Testis (tissue), 3 donors: ENCODE measurements around the gene GRIK5. TPM values are rescaled to one million over a fixed set of nuclear protein-coding genes. Genes with fewer than 3 reads are reported as not detected.

Source experiments
- DNase-seq: peaks from one replicate; pipeline ENCODE4 v3.0.0-alpha.2; 2019
- H3K27ac ChIP-seq, 2 donors: fragments of 200-600 bp; sonication (generic); one replicate each; pipeline ENCODE4 v1.5.1; 2019
- H3K27me3 ChIP-seq: fragments of 200-600 bp; sonication (generic); one replicate; pipeline ENCODE4 v1.5.1; 2019
- H3K36me3 ChIP-seq: fragments of 200-600 bp; sonication (generic); one replicate; pipeline ENCODE4 v1.5.1; 2017; ENCODE audit warnings: low read depth; ENCODE audit errors: missing control alignments
- H3K4me1 ChIP-seq: fragments of 200-600 bp; sonication (generic); one replicate; pipeline ENCODE4 v1.5.1; 2019
- H3K4me3 ChIP-seq, 2 donors: fragments of 200-600 bp; sonication (generic); one replicate each; pipeline ENCODE4 v1.5.1; 2017 to 2019
- H3K9me3 ChIP-seq: fragments of 200-600 bp; sonication (generic); one replicate; pipeline ENCODE4 v1.5.1; 2017
- CTCF ChIP-seq, 3 experiments: fragments of 450-650 bp in 2 of 3; fragments of 200-600 bp in 1 of 3; sonication (generic) in 1 of 3; IDR thresholded peaks; one replicate each; pipeline ENCODE4 v1.5.1; 2016 to 2019; ENCODE audit warnings: antibody characterized with exemption in 3 of 3, mild to moderate bottlenecking in 2 of 3, moderate library complexity in 1 of 3
- POLR2A ChIP-seq: fragments of 450-650 bp; IDR thresholded peaks from one replicate; pipeline ENCODE4 v1.6.1; 2017; ENCODE audit warnings: antibody characterized with exemption, mild to moderate bottlenecking, moderate library complexity
- WGBS, 2 donors: methylation state at CpG; one replicate each; pipeline ENCODE4 v1.1.5; 2018; 5-methylcytosine and 5-hydroxymethylcytosine counted together
- intact Hi-C: fragments of 100-400 bp; cut with DNase I; formaldehyde crosslinking; loops from one replicate; pipeline ENCODE4 v1.15.1; 2023; ENCODE audit warnings: low total_unique reads
- polyA plus RNA-seq: library from polyadenylated mRNA; stranded (reverse); fragments of 350-450 nt; fragmentation: Illumina TruSeq; extraction: RNeasy Lipid Tissue Mini Kit (QIAGEN cat#74804); gene quantifications from one replicate; pipeline ENCODE4 v1.2.3, GENCODE V29; 2014; ENCODE audit warnings: low read depth, low replicate concordance; ENCODE audit not compliant: insufficient read depth
- total RNA-seq, 2 donors: library from RNA; depleted of rRNA; stranded (reverse); fragments of >200 nt; gene quantifications; one replicate each; pipeline ENCODE4 v1.2.3, GENCODE V29; 2016

Gene GRIK5
- total and polyA plus RNA-seq, 3 donors from 2014 or later = 31.7 to 87.4 (median 43.8) TPM

- no peak overlapping the region for H3K27ac ChIP-seq
- intact Hi-C loops = no loop called here
- no peaks in the 10 kb centered on the region for H3K9me3 ChIP-seq
- peak overlapping the region in 1 of 2 donors; percentile 43 for H3K4me3 ChIP-seq
- H3K27me3 ChIP-seq = no peaks in the 10 kb centered on the region
- TF ChIP-seq POLR2A = no peak
- no peak for TF ChIP-seq CTCF (IDR thresholded peaks at IDR 0.05)
- WGBS, 2 donors = 50 to 78% methylated on average over 3 to 36 of the region's 36 CpGs
- H3K4me1 ChIP-seq = no peaks in the 10 kb centered on the region
- no peaks in the 10 kb centered on the region for H3K36me3 ChIP-seq
- no peak for DNase-seq
Measured at GRCh38 chr19:42095142-42095813, 25.3 kb upstream of the GRIK5 start.

GRCh38 chr19:42093926-42094325 is 23.9 kb upstream of the GRIK5 start:
- Histone ChIP-seq H3K27ac (no peak overlapping the region), H3K4me1 (no peaks in the 10 kb centered on the region), H3K27me3 (no peaks in the 10 kb centered on the region), H3K9me3 (no peaks in the 10 kb centered on the region), H3K36me3 (no peaks in the 10 kb centered on the region), H3K4me3 (no peak overlapping the region)
- TF ChIP-seq CTCF (IDR thresholded peaks at IDR 0.05) = no peak
- TF ChIP-seq POLR2A = no peak
- WGBS, 2 donors = 69 to 74% methylated on average over 4 of the region's 4 CpGs
- DNase-seq = no peak
- intact Hi-C loops = no loop called here

GRCh38 chr19:42093505-42093904 is 23.5 kb upstream of the GRIK5 start:
- intact Hi-C loops = no loop called here
- no peak overlapping the region for H3K27ac ChIP-seq
- DNase-seq = no peak
- H3K4me1 ChIP-seq = no peaks in the 10 kb centered on the region
- no peaks in the 10 kb centered on the region for H3K27me3 ChIP-seq
- H3K4me3 ChIP-seq = no peak overlapping the region
- no peak for TF ChIP-seq POLR2A
- TF ChIP-seq CTCF (IDR thresholded peaks at IDR 0.05) = no peak
- no peaks in the 10 kb centered on the region for H3K9me3 ChIP-seq
- 62 to 69% methylated on average over 4 of the region's 4 CpGs for WGBS, 2 donors
- H3K36me3 ChIP-seq = no peaks in the 10 kb centered on the region

- intact Hi-C loops = no loop called here
- H3K4me1 ChIP-seq = no peaks in the 10 kb centered on the region
- DNase-seq = no peak
- H3K4me3 ChIP-seq = no peak overlapping the region
- no peak overlapping the region for H3K27ac ChIP-seq
- TF ChIP-seq CTCF (IDR thresholded peaks at IDR 0.05) = no peak
- no peak for TF ChIP-seq POLR2A
- no peaks in the 10 kb centered on the region for H3K36me3 ChIP-seq
- H3K9me3 ChIP-seq = no peaks in the 10 kb centered on the region
- H3K27me3 ChIP-seq = no peaks in the 10 kb centered on the region
- WGBS, 2 donors = 50 to 55% methylated on average over 5 of the region's 5 CpGs
Measured at GRCh38 chr19:42092350-42092749, 22.3 kb upstream of the GRIK5 start.

GRCh38 chr19:42091742-42092141 is 21.7 kb upstream of the GRIK5 start:
- H3K36me3 ChIP-seq = no peaks in the 10 kb centered on the region
- no peak overlapping the region for H3K27ac ChIP-seq
- no peak overlapping the region for H3K4me3 ChIP-seq
- H3K9me3 ChIP-seq = no peaks in the 10 kb centered on the region
- H3K27me3 ChIP-seq = no peaks in the 10 kb centered on the region
- intact Hi-C loops = no loop called here
- WGBS, 2 donors = 60 to 80% methylated on average over 3 to 10 of the region's 10 CpGs
- DNase-seq = no peak
- H3K4me1 ChIP-seq = no peaks in the 10 kb centered on the region
- TF ChIP-seq POLR2A (no peak), CTCF (IDR thresholded peaks at IDR 0.05) (no peak)
